ENCODE measurements around the gene CPNE5.

CPNE5 gene

DNA sequence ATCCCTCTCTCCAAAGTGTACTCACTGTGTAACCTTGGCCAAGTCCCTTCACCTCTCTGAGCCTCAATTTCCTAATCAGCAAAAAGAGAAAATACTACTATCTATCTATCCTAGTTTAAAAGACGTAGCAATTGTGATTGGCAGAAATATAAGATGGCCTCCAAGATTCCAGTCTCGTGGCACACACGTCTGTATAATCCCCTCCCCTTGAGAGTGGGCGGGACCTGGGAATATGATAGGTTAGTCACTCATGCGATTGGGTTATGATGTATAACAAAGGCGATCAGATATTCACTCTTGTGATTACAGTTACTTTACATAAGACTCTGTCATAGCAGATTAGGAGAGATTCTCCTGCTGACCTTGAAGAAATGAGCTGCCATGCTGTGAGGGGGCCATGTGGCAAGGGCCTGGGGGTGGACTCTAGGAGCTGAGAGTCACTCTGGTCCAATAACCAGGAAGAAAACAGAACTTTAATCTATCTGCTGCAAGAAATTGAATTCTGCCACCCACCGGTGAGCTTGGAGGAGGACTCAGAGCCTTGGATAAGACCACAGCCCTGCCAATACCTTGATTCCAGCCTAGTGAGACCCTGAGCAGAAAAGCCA lies 6.0 kb downstream of the CPNE5 start:
- DNase-seq, result no peak

DNA sequence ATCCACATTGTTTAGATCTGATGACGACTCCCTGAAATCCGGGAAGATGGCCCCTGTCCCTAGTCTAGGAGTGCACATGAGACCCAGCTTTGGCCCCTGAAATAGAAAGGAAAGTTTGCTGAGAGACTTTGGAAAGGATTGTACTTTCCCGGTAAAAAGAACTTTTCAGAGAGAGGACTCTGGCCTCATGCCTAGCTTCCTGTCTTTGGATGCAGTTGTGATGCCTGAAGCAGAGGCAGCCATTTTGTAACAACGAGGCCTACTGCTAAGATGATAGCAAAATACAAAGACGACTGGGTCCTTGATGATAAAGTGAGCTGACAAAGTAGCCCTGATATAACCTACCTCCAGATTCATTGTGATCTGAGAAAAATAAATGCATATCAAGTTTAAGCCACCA lies 6.9 kb downstream of the CPNE5 start:
- no peak for DNase-seq

DNA sequence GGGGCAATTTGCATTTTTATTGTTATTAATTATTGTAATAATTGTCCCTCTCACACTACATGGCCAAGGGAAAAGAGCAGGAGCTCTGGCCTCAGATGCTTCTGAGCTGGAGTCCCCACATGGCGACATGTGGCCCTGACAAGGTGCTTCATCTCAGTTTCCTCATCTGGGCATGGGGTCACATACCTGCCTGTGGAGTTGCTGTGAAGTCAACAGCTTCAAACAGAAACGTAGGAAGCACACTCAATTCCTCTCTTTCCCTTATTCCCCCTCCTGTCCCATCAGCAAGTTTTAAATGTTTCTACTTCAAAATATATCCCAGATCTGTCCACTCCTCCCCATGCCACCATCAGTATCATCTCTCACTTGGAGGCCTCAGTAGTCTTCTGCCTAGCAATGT lies 8.7 kb downstream of the CPNE5 start:
- DNase-seq, result no peak

DNA sequence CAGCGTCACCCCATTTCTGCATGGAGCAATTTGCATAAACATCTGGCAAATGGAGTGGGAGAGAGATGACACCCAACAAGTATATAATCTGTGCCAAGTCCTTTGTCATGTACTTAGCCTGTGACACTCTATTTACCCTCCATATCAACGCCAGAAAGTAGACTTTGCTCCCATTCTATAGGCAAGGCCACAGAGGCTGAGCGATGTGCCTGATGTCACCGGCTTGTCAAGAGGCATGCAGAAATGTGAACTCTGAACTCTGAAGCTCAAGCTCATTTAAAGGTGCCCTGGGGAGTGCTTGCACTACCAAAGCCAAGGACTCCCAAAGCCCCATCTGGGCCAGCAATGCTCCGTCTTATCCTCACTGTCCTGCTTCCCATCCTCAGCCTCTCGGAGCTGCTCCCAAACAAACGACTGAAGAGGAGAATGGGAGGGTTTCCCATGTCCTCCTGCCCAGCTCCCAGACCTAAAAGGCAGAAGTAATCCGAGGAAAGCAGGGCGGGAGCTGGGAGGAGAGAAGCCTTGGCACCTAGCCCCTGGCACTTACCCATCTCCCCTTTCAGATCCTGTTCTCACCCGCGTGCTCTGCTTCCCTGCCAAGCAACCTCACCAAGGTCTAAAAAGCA lies 9.2 kb downstream of the CPNE5 start:
- no peak for DNase-seq

DNA sequence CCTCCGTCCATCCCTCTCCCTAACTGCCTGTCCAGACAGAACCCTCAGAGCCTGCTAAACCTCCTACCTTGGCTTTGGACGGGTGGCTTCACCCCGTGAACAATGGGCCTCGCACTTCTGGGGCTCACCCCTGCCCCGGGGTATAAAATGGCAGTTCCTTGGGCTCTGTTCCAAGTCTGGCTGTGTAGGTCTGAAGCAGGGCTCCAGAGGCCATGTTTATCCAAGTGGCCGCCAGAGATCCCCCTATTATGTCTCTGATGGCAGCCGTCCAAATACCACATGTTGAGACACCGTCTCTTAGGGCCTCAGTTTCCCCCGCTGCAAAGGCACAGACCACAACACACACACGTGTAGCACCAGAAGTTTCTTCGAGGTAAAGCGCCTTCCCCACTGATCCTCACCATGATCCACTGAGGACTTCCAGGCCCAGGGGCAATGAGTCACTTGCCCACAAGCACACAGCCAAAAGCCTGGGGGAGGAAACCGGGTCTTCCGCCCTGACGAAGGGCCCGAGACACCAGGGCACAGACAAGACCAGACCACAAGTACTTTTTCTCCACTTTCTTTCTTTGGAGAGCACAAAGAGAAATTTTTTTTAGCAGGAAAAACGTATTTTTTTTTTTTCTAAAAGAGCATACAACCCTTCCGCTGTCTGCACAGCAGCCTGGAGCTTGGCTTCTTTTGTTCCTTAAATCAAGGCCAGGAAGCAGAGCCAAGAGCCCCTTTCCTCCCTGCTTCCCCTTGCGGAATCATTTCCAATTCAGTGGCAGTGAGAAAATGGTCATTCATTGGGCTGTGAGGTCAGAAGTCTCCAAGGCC lies 11.8 kb downstream of the CPNE5 start:
- no peak for DNase-seq

DNA sequence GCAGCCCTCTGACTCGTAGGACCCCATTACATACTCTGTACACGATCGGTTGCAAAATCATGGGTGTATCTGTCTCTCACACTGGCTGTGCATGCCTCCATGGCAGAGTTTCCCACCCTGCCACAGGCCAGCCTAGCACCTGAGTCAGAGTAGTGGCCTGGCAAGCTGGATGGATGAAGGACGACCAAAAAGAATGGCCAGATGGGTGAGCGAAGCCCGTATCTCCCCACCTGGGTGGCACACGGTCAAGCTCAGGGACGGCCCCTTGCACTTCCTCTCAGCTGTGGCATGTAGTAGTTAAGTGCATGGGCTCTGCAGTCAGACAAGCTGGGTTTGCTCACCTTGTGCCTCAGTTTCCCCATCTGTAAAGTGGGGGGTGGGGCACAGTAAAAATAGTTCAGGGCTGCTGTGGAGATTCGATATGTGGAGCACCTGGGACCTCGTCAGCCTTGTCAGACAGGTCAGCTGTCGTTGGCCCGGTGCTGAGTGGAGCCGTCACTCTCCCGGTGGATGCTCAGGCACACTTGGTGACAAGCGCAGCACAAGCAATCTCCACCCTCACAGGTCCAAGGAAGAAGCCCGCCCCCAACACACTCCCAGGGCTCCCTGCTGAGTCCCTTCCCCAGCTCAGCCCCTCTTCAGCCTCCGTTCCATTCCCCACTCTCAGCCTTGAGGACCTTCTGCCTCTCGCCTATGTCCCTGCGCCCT lies 12.6 kb downstream of the CPNE5 start:
- no peak for DNase-seq

DNA sequence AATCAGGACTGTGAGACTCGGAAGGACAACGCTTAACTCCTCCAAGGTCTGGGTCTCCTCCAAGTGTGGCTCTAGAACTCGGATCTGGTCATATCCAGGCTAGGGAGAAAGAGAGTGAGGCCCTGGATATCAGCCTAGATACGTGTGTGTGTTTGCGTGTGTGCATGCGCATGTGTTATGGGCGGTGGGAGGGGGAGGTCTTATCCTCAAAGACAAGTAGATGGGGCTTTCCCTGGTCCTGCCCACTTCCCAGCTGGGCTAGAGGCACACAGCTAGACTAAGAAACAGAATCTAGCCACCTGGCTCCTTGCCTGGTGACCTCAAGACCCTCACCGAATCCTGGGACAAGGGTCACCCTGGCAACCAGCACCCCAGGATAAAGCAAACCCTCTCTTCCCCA lies 13.2 kb downstream of the CPNE5 start:
- DNase-seq, result no peak

DNA sequence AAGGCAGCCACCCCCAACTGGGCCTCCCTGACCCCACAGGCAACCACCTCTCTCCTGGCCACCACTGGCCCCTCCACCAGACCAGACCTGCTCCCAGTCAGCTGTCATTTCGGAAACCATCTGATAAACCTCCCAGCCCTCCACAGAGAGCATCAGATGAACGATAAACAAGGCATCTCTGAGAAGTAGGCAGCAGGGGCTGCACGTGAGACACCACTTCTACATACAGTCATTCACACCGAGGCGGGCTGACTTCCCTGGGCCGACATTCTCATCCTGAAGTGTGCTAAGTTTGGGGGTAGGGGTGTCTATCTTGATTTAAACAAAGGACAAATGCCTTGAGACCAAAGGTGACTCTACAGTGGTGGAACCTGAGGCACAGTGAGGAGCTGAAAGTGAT lies 13.8 kb downstream of the CPNE5 start:
- DNase-seq, result no peak

DNA sequence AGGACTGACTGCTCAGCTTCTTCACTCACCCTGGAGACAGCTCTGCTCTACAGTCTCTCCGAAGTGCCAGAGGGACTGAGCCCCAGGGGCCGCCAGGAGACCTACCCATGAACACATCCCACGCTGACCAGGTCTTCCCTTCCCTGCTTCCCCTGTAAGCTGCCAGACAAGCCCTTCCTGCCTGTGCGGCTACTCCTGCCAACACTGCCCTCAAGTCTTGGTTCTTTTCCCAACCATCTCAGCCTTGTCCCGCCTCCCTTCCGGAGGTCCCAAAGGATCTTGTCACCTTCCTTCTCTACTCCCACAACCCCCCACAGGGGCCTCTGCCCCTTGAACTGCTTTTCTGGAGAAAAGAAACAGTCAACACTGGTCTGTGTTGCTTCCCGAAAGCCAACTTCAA lies 15.0 kb downstream of the CPNE5 start:
- no peak for DNase-seq

DNA sequence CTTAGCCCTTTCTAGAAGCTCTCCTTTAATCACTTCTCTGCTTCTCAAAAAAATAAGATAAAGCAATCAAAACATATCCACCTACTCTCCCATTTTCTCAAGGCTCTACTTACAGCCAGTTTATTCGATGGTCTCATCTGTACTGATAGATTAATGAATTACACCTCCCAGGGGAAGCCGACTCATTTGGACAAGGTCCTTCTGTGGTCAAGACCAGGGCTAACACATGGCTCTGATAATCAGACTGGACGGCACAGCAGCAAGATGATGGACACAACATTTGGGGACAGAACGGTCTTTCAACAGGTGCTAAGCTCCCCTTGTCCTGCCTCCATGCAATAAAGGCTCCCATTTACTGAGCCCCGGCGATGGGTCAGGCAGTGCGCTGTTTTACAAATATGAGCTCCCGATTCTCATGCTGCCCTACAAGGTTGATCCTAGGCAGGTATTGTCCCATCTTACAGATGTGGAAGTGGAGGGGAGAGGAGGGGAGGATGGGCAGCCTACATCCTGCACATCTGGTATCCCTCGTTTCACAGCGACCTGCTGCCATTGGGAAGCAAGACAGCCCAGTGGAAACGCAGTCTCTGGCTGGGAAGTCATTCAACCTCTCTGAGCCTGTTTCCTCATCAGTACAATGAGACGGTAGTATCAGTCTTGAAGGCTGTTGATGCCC lies 15.7 kb downstream of the CPNE5 start:
- DNase-seq, result no peak

DNA sequence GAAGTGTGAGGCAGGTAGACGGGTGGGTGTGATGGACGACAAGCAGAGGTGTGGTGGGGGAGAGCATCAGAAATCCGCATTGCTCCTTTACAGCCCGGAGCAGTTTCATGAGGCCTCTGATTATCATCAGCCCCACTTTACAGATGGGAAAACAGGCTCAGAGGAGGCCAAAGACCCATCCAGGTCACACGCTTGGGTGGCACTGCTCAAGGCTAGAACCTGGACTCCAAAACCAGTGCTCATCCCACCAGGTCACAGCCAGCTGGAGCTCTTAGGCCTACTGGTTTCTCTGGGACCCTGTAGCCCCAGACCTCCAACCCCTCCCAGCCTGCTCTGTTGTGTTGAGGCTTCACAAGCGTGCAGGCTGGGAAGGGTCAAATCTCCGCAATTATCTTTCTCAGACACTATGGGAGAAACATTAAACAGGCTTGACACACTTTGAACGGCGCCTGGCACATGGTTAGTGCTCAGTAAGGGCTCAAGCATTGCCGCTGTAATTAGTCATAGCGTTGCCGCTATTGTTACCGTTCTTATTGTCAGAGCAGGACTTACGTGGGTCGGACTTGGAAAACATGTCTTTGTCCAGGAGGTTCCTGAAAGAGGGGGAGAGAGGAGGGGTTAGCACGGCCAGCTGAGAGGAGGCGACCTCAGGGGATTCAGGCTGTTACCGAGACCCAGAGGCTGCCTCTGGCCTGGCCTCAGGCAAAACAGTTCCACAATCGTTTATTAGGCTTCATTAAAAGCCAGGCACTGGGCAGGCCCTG lies 16.6 kb downstream of the CPNE5 start:
- DNase-seq, result no peak

DNA sequence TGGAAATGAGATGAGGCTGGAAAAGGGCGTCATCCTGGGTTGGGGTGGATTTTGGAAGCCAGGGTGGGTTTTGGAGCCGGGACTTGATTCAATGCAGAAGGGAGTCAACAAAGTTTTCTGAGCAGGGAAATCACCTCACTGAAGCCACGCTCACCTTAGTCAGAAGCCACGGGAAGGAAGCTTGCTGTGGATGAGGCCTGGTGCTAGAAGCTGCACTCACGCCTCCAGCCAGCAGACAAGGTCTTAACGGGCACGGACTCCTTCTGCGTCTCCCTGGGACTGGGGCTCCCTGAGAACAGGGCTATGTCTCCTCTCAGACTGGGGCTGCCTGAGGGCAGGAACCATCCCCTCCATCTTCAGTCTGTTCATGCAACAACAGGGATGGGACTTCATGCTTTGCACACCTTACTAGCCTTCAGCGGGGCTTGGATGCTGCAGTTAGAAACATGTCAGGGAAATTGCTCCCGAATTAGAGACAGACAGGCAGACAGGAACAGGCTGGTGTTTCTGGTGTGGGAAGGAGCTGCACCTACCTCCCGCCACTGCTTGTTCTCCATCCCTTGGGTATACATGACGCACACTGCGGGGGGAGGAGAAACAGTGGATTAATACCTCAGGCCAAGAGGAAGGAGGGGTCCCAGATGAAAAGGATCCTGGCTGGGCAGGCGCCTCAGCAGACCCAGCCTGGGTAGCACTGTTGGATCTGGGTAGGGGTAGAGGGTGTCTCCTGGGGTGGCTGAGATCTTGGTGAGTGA lies 17.5 kb downstream of the CPNE5 start:
- DNase-seq, result no peak

DNA sequence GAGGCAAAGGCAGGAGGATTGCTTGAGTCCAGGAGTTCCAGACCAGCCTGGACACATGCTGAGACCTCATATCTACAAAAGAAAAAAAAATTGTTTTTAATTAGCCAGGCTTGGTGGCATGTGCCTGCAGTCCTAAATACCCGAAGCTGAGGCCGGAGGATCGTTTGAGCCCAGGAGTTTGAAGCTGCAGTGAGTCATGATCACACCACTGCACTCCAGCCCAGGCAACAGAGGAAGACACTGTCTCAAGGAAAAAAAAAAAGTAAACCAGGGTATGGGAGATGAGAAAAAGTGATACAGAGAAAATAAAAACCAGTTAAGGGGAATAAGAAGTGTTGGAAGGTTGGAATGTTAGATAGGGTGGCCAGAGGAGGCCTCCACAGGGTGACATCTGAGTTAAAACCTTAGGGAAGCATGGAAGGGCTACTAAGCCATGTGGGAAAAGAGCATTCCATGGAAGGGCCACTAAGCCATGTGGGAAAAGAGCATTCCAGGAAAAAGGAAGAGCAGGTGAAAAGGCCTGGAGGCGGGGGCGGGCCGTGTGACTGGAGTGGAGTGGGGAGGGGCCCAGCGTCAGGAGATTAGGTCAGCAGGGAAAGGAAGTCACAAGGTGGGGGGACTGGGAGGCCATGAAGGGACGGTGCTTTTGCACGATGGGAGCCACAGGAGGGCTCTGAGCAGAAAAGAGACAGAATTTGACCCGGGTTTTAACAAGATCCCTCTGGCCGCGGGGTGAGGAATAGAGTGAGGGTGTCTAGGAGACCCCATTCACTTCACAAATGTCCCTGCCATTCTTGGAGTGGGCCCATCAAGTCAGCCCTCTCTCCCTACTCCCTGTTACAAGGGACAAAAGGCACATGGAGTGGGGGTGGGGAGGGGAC lies 18.3 kb downstream of the CPNE5 start:
- no peak for DNase-seq

DNA sequence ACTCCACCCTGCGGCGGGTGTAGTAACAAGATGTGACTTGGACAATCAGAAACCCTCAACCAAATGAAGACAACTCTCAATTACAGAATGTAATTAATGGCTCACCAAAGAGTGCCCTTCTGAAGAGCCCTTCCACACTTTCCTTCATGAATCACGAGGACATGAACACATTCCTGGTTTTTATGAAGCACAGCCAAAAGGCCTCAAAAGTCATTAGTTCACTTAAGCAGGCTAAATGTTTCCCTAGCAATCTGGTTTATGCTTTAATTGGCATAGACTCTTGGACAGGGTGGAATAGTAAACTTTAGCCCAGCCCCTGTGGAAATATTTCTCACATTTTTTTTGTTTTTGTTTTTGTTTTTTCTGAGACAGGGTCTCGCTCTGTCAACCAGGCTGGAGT lies 20.5 kb downstream of the CPNE5 start:
- no peak for DNase-seq

DNA sequence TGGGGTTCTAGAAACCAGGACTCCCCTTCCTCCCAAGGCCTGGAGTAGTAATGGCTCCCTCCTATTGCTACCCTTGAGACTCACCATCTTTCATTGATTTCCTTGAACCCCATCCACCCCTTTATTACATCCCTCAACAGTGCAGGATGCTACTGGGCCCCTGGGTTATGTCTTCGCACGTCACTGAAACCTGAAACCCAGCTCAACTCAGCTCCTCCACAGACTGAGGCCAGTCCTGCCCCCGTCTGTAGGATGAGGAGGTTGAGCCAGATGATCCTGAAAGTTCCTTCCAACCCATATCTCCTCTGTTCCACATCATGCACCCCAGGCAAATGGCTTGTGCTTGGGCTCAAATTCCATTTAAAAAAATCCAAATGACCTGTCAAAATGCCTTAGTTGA lies 21.4 kb downstream of the CPNE5 start:
- DNase-seq, result no peak

DNA sequence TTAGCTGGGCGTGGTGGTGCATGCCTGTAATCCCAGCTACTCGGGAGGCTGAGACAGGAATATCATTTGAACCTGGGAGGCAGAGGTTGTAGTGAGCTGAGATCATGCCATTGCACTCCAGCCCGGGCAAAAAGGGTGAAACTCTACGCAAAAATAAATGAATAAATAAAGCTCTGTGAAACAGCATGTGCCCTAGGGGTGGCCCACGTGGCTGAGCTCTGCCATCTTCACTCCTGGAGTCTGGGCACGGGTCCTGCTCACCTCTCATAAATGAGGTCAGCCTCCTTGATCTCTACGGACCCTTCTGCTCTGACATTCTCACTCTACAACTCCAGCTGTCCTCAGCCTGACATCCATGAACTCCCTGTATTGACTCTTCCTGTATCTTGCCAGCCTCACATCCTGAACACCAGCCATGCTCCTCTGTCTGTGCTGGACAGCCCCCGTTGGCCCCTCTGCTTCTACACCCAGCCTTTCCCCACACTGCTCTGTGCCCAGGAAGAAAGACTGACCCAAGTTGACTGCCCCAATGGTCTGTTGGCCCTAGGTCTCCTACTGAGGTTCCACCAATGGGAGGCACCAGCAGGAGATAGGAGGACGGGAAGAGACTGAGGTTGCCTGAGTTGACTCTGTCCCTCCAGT lies 21.9 kb downstream of the CPNE5 start:
- no peak for DNase-seq

DNA sequence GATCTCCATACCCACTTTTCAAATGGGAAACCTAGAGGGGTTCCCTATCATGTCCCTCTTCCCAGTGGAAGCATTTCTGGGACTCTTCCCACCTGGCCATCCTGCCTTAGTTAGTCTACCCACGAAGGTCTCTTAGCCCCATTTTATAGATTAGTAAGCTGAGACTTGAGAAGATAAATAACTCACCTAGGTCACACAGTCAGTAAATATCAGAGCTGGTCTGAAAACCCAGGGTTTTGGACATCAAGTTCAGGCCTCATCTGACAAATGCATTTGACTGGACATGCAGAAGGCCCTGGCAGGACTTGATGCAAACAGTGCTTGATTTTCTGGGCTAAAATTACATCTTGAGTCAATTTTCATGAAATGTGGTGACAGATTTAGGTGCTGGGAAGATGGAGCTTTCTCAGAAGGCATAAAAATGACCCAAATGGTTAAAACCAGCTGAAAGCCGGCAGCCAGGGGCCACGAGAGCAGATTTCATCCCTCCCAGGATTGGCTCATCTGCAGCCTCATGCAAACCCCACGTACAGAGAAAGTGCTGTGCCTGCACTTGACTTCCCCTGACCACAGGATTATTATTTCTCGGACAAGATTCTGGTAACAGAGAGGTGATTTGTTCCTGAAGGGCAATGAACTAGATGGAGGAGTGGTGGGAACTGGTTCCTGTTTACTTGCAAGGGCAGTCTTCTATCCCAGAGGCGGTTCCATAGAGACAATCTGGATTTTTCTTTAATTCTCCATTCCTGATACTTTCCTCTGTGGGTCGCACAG lies 23.1 kb downstream of the CPNE5 start:
- no peak for DNase-seq

DNA sequence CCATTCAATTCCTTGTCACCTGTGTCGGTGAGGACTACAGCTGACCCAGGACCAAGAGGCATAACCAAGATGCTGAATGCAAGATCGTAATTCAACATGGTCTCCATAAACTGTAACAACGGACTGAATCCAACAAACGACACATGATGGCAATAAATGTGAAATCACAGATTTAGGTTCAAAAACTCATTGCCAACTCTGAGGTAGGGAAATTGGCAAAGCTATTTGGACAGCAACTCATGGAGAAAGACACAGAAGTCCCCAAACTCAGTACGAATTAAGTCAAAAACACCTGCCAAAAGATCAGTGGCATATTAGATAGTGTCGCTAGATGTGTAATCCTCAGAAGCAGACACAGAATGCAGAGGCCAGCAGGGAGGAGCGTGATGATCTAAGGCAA lies 25.0 kb downstream of the CPNE5 start:
- no peak for DNase-seq

DNA sequence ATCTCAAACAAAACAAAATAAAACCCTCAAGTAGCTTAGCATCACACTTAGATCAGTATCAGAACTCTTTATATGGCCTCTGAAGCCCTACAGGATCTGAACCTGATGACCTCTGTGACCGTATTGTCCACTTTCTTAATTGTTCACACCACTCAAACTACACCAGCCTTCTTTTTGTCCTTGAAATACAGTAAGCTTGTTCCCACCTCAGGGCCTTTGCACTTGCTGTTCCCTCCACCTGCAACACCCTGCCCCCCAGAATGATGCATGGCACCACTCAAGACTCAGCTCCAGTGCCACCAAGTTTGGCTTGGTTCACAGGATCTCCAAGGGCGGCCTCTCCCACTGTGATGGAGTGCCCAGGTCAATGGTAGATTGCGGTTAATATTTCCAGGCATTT lies 25.7 kb downstream of the CPNE5 start:
- DNase-seq, result no peak

All from NCI-H2081 treated with DMSO at 0.1 percent for 48 hours (cell line).